ENCODE results near the gene ADAMTS15.

ADAMTS15 gene

DNA sequence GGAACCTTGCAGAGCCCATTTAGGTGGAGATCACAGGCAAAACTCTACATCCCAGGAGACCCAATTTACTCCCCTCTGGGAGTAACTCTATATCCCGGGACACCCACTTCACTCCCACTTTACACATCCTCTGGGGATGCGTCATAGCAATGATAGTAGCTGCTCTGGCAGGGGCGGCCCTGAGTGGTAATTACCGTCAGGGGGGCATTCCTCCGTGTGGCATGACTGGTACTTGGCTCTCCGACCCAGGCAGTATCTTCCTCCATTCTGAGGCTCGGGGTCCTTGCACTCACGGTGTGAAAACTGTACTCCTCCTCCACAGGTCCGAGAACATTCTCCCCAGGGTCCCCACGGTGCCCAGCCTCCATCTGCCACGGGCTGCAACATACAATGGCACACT is 37.2 kb upstream of the ADAMTS15 start:
- H3K4me3 ChIP-seq (replicated peaks; ENCODE audit: low read depth, low read length), result no peak overlapping the region
- TF ChIP-seq, protein P1, sequence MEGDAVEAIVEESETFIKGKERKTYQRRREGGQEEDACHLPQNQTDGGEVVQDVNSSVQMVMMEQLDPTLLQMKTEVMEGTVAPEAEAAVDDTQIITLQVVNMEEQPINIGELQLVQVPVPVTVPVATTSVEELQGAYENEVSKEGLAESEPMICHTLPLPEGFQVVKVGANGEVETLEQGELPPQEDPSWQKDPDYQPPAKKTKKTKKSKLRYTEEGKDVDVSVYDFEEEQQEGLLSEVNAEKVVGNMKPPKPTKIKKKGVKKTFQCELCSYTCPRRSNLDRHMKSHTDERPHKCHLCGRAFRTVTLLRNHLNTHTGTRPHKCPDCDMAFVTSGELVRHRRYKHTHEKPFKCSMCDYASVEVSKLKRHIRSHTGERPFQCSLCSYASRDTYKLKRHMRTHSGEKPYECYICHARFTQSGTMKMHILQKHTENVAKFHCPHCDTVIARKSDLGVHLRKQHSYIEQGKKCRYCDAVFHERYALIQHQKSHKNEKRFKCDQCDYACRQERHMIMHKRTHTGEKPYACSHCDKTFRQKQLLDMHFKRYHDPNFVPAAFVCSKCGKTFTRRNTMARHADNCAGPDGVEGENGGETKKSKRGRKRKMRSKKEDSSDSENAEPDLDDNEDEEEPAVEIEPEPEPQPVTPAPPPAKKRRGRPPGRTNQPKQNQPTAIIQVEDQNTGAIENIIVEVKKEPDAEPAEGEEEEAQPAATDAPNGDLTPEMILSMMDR (IDR thresholded peaks at IDR 0.05; ENCODE audit: low read depth, low read length, missing control alignments), result no peak
- DNase-seq (ENCODE audit: extremely low read depth, low read depth), result no peak

GRCh38 chr11:130413405-130414106 is 34.9 kb upstream of the ADAMTS15 start:
- DNase-seq (ENCODE audit: extremely low read depth, low read depth), result no peak
- TF ChIP-seq, protein P1 (IDR thresholded peaks at IDR 0.05; ENCODE audit: low read depth, low read length, missing control alignments), result no peak
- no peak overlapping the region for H3K4me3 ChIP-seq (replicated peaks; ENCODE audit: low read depth, low read length)

- H3K4me3 ChIP-seq (replicated peaks; ENCODE audit: low read depth, low read length), result no peak overlapping the region
- DNase-seq (ENCODE audit: extremely low read depth, low read depth), result no peak
- TF ChIP-seq, protein P1 (IDR thresholded peaks at IDR 0.05; ENCODE audit: low read depth, low read length, missing control alignments), result no peak
Observed at GRCh38 chr11:130414107-130415080, 34.1 kb upstream of the ADAMTS15 start.

DNA sequence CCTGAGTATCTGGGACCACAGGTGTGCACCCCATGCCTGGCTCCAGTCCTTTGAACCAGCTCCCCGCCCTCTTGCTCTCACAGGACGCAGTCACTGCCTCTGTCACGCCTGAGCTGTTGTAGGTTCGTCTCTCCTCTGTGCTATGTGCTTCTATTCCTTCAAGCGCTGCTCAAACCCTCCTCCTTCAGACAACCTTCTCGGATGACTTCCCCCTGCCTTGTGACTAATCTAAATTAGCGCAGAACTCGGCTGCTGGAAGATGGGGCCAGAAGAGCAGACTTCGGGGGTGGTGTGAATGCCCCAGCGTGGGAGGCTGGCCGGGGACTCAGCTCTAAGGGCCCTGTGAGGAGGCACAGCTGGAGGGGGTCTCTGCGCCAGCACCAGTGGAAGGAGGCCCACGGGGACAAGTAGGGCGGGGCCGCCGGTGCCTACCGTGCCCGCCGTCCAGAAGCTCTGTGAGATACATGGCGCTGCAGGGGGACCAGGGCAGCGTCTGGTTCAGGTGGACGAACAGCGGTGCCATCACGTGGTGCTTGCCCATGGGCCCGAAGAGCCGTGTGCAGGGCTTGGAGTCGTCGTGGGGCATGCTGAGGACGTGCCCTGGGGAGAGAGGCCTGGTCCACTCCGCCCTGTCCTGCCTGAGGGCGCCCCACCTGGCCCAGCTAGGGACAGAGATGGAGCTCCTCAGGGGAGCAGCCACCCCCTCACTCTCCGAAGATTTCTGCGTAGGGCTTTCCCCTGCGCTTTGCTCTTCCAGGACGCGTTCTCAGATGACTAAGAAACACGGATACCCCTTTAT is 32.5 kb upstream of the ADAMTS15 start:
- TF ChIP-seq, protein P1 (IDR thresholded peaks at IDR 0.05; ENCODE audit: low read depth, low read length, missing control alignments), result no peak
- no peak for DNase-seq (ENCODE audit: extremely low read depth, low read depth)
- H3K4me3 ChIP-seq (replicated peaks; ENCODE audit: low read depth, low read length), result no peak overlapping the region

- TF ChIP-seq, protein P1 (IDR thresholded peaks at IDR 0.05; ENCODE audit: low read depth, low read length, missing control alignments), result no peak
- H3K4me3 ChIP-seq (replicated peaks; ENCODE audit: low read depth, low read length), result no peak overlapping the region
- DNase-seq (ENCODE audit: extremely low read depth, low read depth), result no peak
Observed at GRCh38 chr11:130416530-130416882, 31.9 kb upstream of the ADAMTS15 start.

GRCh38 chr11:130416906-130417305 is 31.5 kb upstream of the ADAMTS15 start:
- TF ChIP-seq, protein P1 (IDR thresholded peaks at IDR 0.05; ENCODE audit: low read depth, low read length, missing control alignments), result no peak
- no peak overlapping the region for H3K4me3 ChIP-seq (replicated peaks; ENCODE audit: low read depth, low read length)
- DNase-seq (ENCODE audit: extremely low read depth, low read depth), result no peak
